Mucosa of rectum (tissue), 2 donors: Measurements from ENCODE around the gene VAPA.

Experiments
- H3K27ac ChIP-seq, 2 donors: one replicate each; pipeline ENCODE4 v1.7.0; 2013; ENCODE audit warnings: inconsistent platforms in 2 of 2, low read depth in 2 of 2, low read length in 2 of 2
- H3K27me3 ChIP-seq, 2 donors: one replicate each; pipeline ENCODE4 v1.7.0; 2013; ENCODE audit warnings: low read length in 2 of 2; ENCODE audit not compliant: control insufficient read depth in 2 of 2, insufficient read depth in 2 of 2
- H3K36me3 ChIP-seq, 2 donors: one replicate each; pipeline ENCODE4 v1.7.0; 2013; ENCODE audit warnings: low read length in 2 of 2; ENCODE audit not compliant: control insufficient read depth in 2 of 2, insufficient read depth in 2 of 2
- H3K4me1 ChIP-seq, 2 donors: one replicate each; pipeline ENCODE4 v1.7.0; 2013; ENCODE audit warnings: low read length in 2 of 2, mild to moderate bottlenecking in 1 of 2; ENCODE audit not compliant: control insufficient read depth in 2 of 2, insufficient read depth in 2 of 2
- H3K4me3 ChIP-seq, 2 donors: one replicate each; pipeline ENCODE4 v1.7.0; 2013; ENCODE audit warnings: low read length in 2 of 2
- H3K9ac ChIP-seq, 2 donors: one replicate each; pipeline ENCODE4 v1.7.0; 2013; ENCODE audit warnings: low read length in 2 of 2, low read depth in 1 of 2, mild to moderate bottlenecking in 1 of 2
- H3K9me3 ChIP-seq, 2 donors: one replicate each; pipeline ENCODE4 v1.7.0; 2013; ENCODE audit warnings: low read length in 2 of 2; ENCODE audit not compliant: control insufficient read depth in 2 of 2
- donor health status: healthy.
- donor health status: Normal muscosa, but diverticular disease.

VAPA gene, protein sequence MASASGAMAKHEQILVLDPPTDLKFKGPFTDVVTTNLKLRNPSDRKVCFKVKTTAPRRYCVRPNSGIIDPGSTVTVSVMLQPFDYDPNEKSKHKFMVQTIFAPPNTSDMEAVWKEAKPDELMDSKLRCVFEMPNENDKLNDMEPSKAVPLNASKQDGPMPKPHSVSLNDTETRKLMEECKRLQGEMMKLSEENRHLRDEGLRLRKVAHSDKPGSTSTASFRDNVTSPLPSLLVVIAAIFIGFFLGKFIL

DNA sequence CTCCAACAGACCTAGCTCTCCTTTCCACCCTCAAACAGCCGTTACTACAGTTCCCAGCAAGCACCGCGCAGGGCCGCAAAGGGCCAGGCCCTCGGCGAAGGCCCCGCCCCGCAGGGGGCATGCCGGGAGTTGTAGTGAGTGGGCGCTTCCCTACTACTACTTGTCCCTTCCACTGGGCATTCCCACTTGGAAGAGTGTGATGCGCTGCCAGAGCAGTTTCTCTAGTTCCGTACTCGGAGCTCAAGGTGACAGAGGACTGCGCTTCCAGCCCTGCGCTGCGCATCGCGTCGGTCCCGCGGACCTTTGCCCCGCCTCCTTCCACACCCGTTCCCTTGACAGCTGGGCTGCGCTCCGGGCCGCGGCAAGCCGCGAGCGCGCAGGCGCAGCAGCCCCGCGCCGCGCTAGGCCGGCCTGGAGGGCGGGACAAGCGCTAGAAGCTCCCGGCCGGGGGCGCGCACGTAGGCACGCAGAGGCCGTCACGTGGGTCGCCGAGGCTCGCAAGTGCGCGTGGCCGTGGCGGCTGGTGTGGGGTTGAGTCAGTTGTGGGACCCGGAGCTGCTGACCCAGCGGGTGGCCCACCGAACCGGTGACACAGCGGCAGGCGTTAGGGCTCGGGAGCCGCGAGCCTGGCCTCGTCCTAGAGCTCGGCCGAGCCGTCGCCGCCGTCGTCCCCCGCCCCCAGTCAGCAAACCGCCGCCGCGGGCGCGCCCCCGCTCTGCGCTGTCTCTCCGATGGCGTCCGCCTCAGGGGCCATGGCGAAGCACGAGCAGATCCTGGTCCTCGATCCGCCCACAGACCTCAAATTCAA lies at the start of gene VAPA:
Gene VAPA, plus strand, starts transcription at position 491 of the 808 bp plus-strand sequence. Its CDS starts 241 bp downstream, at position 732.
- Histone ChIP-seq H3K27me3 (no peaks in the 10 kb centered on the region), H3K27ac (peak within 1 kb of the TSS; percentile 98 to 99), H3K9ac (peak within 1 kb of the TSS; percentile 91 to 96), H3K36me3 (no peaks in the 10 kb centered on the region), H3K4me3 (peak within 1 kb of the TSS; percentile 93), H3K4me1 (peaks cover 9 to 25% of the 10 kb centered on the region in 2 donors), H3K9me3 (no peaks in the 10 kb centered on the region)

DNA sequence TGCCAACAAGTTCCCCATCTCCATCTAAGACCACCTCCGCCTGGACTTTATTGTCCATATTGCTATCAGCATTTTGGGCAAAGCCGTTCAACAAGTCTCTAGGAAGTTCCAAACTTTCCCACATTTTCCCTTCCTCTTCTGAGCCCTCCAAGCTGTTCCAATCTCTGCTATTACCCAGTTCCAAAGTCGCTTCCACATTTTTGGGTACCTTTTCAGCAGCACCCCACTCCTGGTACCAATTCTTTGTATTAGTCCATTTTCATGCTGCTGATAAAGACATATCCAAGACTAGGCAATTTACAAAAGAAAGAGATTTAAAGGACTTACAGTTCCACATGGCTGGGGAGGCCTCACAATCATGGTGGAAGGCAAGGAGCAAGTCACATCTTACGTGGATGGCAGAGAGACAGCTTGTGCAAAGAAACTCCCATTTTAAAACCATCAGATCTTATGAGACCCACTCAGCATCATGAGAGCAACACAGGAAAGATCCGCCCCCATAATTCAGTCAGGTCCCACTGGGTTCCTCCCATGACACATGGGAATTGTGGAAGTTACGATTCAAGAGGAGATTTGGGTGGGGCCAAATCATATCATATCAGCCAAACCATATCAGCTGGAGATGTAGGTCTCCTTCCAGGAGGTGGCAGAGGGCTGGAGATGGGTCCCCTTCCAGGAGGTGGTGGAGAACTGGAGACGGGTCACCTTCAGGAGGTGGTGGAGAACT lies 47.9 kb upstream of the VAPA start:
- no peak overlapping the region for H3K27ac ChIP-seq
- peaks cover 0 to 4% of the 10 kb centered on the region in 2 donors for H3K9me3 ChIP-seq
- peaks cover 12 to 23% of the 10 kb centered on the region in 2 donors for H3K4me1 ChIP-seq
- no peaks in the 10 kb centered on the region for H3K27me3 ChIP-seq
- H3K9ac ChIP-seq: no peak overlapping the region
- H3K4me3 ChIP-seq: no peak overlapping the region
- H3K36me3 ChIP-seq: no peaks in the 10 kb centered on the region

DNA sequence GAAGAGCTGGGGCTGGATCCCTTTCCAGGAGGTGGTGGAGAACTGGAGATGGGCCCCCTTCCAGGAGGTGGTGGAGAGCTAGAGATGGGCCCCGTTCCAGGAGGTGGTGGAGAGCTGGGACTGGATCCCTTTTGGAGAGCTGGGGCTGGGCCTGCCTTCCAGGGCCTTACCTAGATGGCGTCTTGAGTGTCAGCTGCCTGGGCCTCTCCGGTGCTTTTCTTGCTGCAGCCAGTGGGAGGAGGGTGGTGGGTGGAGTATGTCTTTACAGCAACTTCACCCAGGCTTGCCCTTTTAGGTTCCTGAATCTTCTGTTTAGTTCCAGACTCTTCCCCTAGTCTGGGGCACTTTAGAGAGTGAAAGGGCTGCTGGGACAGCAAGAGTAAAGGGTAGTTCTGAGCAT lies 47.2 kb upstream of the VAPA start:
- Histone ChIP-seq H3K27me3 (no peaks in the 10 kb centered on the region), H3K9ac (no peak overlapping the region), H3K4me1 (peaks cover 12 to 23% of the 10 kb centered on the region in 2 donors), H3K27ac (no peak overlapping the region), H3K9me3 (peaks cover 0 to 4% of the 10 kb centered on the region in 2 donors), H3K4me3 (no peak overlapping the region), H3K36me3 (no peaks in the 10 kb centered on the region)

DNA sequence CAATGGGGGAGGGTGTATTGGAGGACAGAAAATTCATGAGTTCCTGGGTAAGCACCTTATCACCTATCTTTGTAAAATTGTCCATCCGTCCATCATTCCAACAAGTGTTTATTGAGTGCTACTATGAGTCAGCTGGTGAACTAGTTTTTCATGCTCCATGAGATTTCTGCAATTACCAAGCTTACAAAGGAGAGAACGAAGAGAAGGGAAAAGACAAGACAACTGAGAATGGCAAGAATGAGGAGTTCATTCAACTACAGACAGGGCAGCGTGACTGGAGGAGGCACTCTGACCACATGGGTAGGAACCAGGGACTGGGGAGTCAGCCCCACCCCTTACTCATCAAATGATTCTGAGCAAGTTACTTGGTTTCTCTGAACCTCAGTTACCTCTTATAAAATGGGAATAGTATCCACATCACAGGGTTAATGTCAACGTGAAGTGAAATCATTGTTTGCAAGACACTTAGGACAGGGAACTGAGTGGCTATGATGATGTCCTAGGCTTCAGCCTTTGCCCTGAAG lies 46.7 kb upstream of the VAPA start:
- Histone ChIP-seq H3K9ac (no peak overlapping the region), H3K4me3 (no peak overlapping the region), H3K4me1 (peaks cover 12 to 23% of the 10 kb centered on the region in 2 donors), H3K27ac (no peak overlapping the region), H3K36me3 (no peaks in the 10 kb centered on the region), H3K9me3 (peaks cover 0 to 4% of the 10 kb centered on the region in 2 donors), H3K27me3 (no peaks in the 10 kb centered on the region)

DNA sequence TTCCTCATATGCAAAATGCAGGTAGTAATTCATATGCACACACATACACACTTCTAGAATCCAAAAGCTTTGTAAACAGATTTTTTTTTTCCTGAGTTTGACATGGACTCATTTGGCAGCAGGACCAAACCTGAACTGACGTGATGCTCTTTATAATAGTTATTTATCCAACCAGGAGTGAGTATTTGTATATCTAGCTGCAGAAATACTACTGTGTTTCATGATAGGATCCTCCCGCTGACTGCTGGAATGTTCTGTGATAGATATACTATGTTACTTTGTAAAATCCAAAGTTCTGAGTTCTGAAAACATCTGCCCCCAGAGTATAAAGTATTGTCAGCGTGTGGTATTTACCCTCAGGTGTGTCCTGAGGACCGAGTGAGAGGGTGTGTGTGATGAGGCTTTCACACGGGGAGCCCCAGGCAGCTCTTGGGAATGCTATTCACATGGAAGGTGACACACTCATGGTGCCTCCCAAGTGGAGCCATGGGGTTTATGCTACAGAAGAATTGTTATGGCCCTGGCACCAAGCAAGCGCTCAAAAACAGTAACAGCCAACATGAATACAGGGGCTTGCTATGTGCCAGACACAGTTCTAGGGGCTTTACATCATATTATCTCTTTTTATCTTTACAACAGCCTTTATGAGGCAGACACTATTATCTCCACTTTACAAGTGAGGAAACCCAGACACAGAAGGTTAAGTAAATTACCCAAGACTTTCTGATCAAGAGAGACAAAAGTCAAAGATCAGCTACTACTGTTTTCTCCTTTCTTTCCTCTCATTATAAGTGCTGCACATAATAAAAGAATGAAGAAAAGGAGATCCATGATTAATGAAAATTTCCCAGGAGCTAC lies 44.7 kb upstream of the VAPA start:
- H3K27ac ChIP-seq: peak overlapping the region; percentile 38 to 64

DNA sequence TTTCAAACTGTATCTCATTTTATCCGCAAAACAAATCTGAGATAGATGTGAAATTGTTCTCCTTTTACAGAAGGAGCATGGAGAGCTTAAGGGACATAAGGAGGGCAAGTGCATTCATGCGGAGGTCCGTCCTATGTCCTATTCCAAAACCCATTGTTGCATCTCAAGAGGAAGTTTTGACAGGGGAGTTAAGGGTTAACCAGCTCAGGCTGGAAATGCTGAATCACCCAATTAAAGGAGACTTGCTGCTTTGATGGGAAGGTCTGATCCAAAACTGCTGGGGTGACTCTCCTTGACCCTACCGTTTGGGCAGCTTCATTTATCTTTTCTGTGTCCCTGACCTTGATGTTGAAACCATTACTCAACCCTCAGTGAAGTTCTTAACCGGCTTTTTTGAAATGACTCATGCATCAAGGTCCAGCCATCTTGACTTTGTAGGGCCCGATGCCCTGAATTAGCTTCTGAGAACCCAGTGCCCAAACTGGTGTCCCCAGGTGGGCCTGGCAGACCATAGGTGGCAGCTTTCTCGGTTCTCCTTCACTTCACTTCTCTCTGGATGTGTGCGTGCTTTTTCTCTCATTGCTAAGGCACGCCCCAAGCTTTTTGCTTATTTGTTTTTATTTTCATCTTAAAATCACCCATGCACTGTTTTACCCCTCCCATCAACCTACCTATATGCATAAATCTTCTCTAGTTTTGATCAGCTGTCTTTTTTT lies 43.9 kb upstream of the VAPA start:
- no peaks in the 10 kb centered on the region for H3K36me3 ChIP-seq
- H3K27ac ChIP-seq: peak overlapping the region; percentile 69
- H3K9ac ChIP-seq: peak overlapping the region in 1 of 2 donors; percentile 30
- no peak overlapping the region for H3K4me3 ChIP-seq
- no peaks in the 10 kb centered on the region for H3K27me3 ChIP-seq
- peaks cover 0 to 4% of the 10 kb centered on the region in 2 donors for H3K9me3 ChIP-seq
- H3K4me1 ChIP-seq: peaks cover 12 to 23% of the 10 kb centered on the region in 2 donors

More for the DNA sequence above, 44.7 kb upstream of the VAPA start:
- H3K36me3 ChIP-seq: no peaks in the 10 kb centered on the region
- H3K9ac ChIP-seq: peak overlapping the region in 1 of 2 donors; percentile 5
- peaks cover 0 to 4% of the 10 kb centered on the region in 2 donors for H3K9me3 ChIP-seq
- H3K4me3 ChIP-seq: peak overlapping the region; percentile 0 to 23
- no peaks in the 10 kb centered on the region for H3K27me3 ChIP-seq
- H3K4me1 ChIP-seq: peaks cover 12 to 23% of the 10 kb centered on the region in 2 donors

DNA sequence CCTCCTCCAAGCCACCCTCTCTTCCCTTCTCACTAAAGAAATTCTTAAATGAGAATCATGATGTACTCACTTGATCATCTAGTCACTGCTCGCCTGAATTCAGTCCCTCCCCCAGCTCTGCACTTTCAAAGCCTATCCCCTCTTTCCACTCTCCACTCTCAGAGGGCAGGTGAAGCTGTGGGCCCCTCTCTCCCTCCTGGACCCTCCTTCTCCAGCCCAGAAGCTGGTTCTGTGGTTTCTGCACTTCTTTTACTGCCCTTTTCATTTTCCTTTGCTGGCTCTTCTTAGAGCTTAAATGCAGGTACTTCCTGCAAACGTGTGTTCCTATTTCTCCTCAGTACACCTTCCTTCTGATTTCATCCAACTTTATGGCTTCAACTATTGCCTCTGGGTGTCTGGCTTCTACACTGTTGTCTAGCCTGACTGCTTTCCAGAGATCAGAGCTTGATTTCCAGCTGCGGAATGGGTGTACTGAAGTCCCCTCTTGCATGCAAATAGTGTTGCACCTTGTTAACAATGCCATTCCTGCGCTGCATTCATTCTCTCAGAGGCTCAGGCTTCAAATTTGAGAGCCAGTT lies 43.3 kb upstream of the VAPA start:
- H3K27me3 ChIP-seq: no peaks in the 10 kb centered on the region
- H3K4me3 ChIP-seq: no peak overlapping the region
- H3K9me3 ChIP-seq: peaks cover 0 to 3% of the 10 kb centered on the region in 2 donors
- H3K9ac ChIP-seq: peak overlapping the region in 1 of 2 donors; percentile 30
- H3K27ac ChIP-seq: peak overlapping the region; percentile 69
- H3K4me1 ChIP-seq: peaks cover 12 to 23% of the 10 kb centered on the region in 2 donors
- H3K36me3 ChIP-seq: no peaks in the 10 kb centered on the region

DNA sequence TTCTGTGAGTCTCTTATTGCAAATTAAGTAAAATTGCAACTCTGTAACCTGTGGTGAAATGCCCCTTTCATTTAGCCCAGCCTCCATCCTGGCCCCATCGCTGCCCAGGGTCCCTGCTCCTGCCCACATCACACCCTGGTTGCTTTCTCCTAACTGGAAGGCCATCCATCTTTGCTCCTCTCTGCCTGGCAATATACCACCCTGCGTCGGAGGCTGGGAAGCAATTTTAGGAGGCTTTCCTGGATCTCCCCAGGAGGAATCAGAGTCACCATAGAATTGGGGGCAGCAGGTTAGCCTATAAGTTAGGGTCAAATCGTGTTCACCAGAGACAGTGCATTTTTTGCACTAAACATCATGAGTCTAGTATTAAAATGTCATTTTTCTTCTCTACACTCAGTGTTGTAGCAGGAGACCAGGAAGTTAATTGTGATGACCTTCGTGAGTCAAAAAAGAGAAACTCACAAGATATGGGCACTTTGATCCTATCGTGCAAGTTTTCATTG lies 42.5 kb upstream of the VAPA start:
- H3K9ac ChIP-seq: no peak overlapping the region
- H3K4me3 ChIP-seq: no peak overlapping the region
- peaks cover 12 to 23% of the 10 kb centered on the region in 2 donors for H3K4me1 ChIP-seq
- H3K27me3 ChIP-seq: no peaks in the 10 kb centered on the region
- no peaks in the 10 kb centered on the region for H3K9me3 ChIP-seq
- no peaks in the 10 kb centered on the region for H3K36me3 ChIP-seq
- H3K27ac ChIP-seq: no peak overlapping the region
